ENCODE measurements around the gene SLC39A3. TPM values are rescaled to one million over a fixed set of nuclear protein-coding genes. Genes with fewer than 3 reads are reported as not detected.

SLC39A3 gene
- total RNA-seq, 2 experiments from 2014 or later, result 26.6 to 46.0 TPM

DNA sequence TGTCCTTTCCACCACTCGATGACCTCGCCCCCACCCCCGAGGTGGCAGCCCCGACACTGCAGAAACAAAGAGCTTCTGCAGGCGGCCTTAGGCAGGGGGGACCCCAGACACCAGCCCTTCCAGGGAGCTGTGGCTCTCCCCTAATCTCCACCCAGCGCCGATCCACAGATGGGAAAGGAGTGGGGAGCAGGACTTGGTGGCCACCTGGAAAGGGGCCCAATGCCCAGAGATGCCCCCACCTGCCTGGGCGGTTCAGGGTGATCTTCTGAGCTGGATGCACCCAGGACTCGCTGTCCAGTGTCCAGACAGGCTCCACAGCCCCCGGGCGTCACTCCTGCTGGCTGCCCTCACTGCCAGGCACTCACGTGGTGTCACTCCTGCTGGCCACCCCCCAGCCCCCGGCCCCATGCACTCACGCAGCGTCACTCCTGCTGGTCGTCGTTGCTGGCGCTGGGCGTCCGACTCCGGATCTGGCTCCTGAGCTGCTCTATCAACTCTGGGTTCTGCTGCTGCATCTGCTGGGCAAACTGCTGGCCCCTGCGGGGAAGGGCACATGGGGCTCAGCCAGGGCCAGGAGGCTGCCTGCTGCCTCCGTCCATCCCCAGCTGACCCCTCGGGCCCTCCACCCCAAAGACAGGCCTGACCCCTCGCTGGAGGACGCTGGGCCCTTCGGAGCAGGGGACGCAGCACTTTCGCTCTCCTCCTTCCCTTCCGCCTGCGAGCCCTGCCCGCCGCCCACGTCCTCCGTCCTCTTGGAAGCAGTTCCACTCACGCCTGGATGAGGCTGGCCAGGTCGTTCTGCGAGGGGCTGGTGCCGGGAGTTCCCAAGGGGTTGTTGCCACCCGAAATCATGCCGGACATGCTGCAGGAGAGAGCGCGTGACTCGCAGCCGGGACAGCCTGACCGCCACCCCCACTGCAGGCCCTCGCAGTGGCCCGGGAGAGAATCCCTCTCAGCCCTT is 17.4 kb upstream of the SLC39A3 start:
- Mint-ChIP-seq H3K4me3 (no peak overlapping the region), H3K36me3 (ENCODE audit: low read depth) (peaks cover 31% of the 10 kb centered on the region), H3K27me3 (no peaks in the 10 kb centered on the region), H3K27ac (no peak overlapping the region), H3K4me1 (peaks cover 13% of the 10 kb centered on the region), H3K9me3 (ENCODE audit: low read depth) (no peaks in the 10 kb centered on the region)
- ChIA-PET POLR2A (no interaction called here), CTCF (no interaction called here)
- intact Hi-C loops (cut with DNase I, micrococcal nuclease), result no loop called here
- ATAC-seq (no peak), DNase-seq (no peak)

DNA sequence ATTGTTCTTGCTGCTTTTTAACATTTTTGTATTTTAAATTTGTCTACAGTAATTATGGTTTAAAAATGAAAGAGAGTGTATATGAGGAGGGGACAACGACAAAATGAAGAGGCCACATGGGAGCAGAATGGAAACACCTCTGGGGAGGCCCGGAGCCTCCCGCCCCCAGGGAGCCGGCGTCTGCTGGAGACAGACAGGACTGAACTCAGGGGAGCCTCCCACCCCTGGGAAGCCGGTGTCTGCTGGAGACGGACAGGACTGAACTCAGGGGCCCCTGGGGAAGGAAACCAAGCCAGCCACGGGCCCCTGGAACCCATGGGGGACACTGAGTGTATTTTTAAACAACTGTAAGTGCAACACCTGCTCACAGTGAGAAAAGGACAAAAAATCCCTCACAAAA is 16.7 kb upstream of the SLC39A3 start:
- ATAC-seq (no peak), DNase-seq (no peak)
- H3K4me3 Mint-ChIP-seq, result no peak overlapping the region
- H3K9me3 Mint-ChIP-seq (ENCODE audit: low read depth), result no peaks in the 10 kb centered on the region
- CTCF ChIA-PET, result interaction anchor here (1.2 kb wide), 1 partner anchor 29 kb away, joined by 4 read pairs; the partner anchor contains the start of gene THOP1
- POLR2A ChIA-PET, result interaction anchor here (0.7 kb wide), 1 partner anchor 97 kb away, joined by 5 read pairs; no protein-coding TSS in a partner anchor
- intact Hi-C loops (cut with DNase I, micrococcal nuclease), result no loop called here
- H3K36me3 Mint-ChIP-seq (ENCODE audit: low read depth), result peaks cover 27% of the 10 kb centered on the region
- H3K4me1 Mint-ChIP-seq, result peaks cover 13% of the 10 kb centered on the region
- H3K27ac Mint-ChIP-seq, result no peak overlapping the region
- H3K27me3 Mint-ChIP-seq, result no peaks in the 10 kb centered on the region

DNA sequence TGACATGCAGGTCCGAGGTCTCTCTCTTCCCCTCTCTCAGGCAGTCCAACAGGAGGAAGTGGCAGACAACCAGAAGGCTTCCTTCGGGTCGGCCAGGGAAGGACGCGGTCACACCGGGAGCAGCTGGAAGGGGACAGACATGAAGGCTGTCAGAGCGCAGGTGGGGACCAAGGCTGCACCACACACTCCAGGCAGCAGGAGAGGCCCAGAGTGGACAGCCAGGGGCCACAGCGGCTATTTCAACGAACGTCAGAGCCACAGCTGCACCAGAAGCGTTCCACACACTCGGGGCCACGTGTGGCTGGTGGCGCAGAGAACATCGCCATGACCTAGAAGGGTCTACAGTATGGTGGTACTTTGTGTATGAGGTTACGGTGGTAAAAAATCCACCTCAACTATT is 16.0 kb upstream of the SLC39A3 start:
- ChIA-PET CTCF (interaction anchor here (1.2 kb wide), 1 partner anchor 30 kb away, joined by 4 read pairs; the partner anchor contains the start of gene THOP1), POLR2A (interaction anchor here (0.7 kb wide), 1 partner anchor 98 kb away, joined by 5 read pairs; no protein-coding TSS in a partner anchor)
- ATAC-seq (no peak), DNase-seq (no peak)
- intact Hi-C loops (cut with DNase I, micrococcal nuclease), result no loop called here
- H3K36me3 Mint-ChIP-seq (ENCODE audit: low read depth), result peaks cover 23% of the 10 kb centered on the region
- H3K27ac Mint-ChIP-seq, result no peak overlapping the region
- peaks cover 13% of the 10 kb centered on the region for H3K4me1 Mint-ChIP-seq
- no peaks in the 10 kb centered on the region for H3K9me3 Mint-ChIP-seq (ENCODE audit: low read depth)
- no peaks in the 10 kb centered on the region for H3K27me3 Mint-ChIP-seq
- no peak overlapping the region for H3K4me3 Mint-ChIP-seq

DNA sequence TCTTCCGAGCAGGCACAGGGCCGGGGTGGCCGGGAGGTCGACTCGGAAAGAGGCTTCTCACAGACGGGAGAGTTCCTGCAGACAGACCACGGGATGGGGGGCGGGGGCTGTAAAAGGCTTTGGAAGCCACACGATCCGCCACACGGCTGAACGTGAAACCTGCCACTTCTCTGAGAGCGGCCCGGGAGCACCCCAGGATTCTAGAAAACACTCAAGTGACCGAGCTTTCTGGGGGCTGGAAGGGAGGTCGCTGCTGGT is 15.6 kb upstream of the SLC39A3 start:
- H3K9me3 Mint-ChIP-seq (ENCODE audit: low read depth), result no peaks in the 10 kb centered on the region
- ChIA-PET CTCF (interaction anchor here (1.2 kb wide), 1 partner anchor 30 kb away, joined by 4 read pairs; the partner anchor contains the start of gene THOP1), POLR2A (no interaction called here)
- ATAC-seq (no peak), DNase-seq (no peak)
- H3K27ac Mint-ChIP-seq, result no peak overlapping the region
- H3K4me3 Mint-ChIP-seq, result no peak overlapping the region
- peaks cover 21% of the 10 kb centered on the region for H3K36me3 Mint-ChIP-seq (ENCODE audit: low read depth)
- peaks cover 13% of the 10 kb centered on the region for H3K4me1 Mint-ChIP-seq
- H3K27me3 Mint-ChIP-seq, result no peaks in the 10 kb centered on the region
- intact Hi-C loops (cut with DNase I, micrococcal nuclease), result no loop called here

DNA sequence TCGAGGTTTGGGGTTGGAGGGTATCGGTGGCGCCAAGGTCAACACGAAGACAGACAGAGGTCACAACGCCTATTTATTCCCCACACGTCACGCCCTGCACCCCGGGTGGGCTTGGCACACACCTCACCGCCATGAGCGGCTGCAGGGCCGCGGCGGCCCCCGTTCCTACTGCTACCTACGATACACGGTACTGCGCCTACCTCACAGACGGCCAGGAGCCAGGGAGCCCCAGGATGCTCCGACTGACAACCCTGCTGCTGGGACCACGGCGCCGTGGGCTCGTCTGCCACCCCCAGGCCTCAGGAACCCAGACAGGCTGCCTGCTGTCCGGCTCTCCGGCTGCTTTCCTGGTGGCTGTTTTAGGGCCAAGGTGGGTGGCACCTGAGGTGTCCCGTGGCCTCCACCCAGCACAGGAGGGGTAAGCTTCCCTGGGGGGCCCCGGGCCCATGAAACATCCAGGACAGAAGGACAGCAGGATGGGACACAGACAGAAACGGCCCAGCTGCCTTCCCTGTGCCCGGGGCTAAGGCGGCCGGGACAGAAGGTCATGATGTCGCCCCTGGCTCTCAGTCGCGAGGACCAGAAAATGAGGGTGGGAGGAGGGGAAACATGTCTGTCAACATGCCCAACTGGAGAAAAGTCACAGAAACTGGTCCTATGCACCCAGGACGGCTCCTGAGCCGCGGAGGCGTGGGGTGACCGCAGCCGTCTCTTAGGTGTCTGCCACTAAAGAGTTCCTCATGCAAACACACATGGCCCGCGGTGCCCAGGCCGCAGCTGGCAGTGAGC is 15.0 kb upstream of the SLC39A3 start:
- no peak overlapping the region for H3K27ac Mint-ChIP-seq
- ChIA-PET CTCF (no interaction called here), POLR2A (no interaction called here)
- H3K27me3 Mint-ChIP-seq, result no peaks in the 10 kb centered on the region
- peaks cover 21% of the 10 kb centered on the region for H3K36me3 Mint-ChIP-seq (ENCODE audit: low read depth)
- H3K4me1 Mint-ChIP-seq, result peaks cover 13% of the 10 kb centered on the region
- no peak overlapping the region for H3K4me3 Mint-ChIP-seq
- ATAC-seq (no peak), DNase-seq (no peak)
- intact Hi-C loops (cut with DNase I, micrococcal nuclease), result no loop called here
- no peaks in the 10 kb centered on the region for H3K9me3 Mint-ChIP-seq (ENCODE audit: low read depth)

DNA sequence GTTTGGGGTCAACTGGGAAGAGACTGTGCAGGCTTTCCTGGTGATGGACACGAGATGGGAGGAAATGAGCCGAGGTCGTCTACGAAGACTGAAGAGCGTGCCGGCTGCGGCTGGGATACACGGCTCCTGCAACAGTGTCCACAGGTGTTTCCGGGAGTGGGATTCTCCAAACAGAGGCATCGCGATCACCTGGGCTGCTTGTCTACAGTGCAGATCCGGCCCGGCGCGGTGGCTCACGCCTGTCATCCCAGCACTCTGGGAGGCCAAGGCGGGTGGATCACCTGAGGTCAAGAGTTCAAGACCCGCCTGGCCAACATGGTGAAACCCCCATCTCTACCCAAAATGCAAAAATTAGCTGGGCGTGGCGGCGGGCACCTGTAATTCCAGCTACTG is 11.6 kb upstream of the SLC39A3 start:
- peaks cover 9% of the 10 kb centered on the region for H3K4me1 Mint-ChIP-seq

DNA sequence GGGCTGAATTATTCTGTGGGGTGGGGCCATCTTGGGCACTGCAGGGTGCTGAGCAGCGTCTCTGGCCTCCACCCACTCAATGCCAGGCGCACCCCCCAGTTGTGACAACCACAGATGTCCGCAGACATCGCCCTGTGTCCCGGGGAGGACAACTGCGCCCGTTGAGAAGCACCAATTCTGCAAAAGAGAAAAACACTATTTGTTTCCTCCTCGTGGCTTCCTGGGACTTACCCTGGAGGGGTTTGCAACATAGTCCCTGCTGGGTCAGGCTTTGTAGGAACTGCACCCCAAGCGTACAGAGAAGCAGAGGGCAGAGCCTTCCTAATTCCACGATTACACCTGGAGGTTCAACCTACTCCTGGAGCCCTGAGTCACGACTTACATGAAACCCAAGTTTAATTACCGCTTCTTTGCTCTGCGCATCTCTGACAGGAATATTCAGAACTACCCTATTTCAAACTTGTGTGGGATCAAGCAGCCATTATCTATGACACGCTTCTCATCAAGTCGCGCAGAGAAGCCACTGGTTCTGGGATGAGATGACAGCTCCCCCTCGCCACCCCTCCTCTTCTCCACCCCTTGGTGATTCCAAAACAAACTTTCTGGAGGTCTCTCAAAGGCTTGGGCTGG is 11.1 kb upstream of the SLC39A3 start:
- no peaks in the 10 kb centered on the region for H3K9me3 Mint-ChIP-seq (ENCODE audit: low read depth)
- no peak for ATAC-seq
- H3K4me3 Mint-ChIP-seq, result no peak overlapping the region
- ChIA-PET CTCF (interaction anchor here (0.9 to 3.6 kb wide), 5 partner anchors 9 to 107 kb away, joined by 3 to 39 read pairs (median 4); no protein-coding TSS in a partner anchor), POLR2A (no interaction called here)
- no peaks in the 10 kb centered on the region for H3K27me3 Mint-ChIP-seq
- H3K4me1 Mint-ChIP-seq, result peaks cover 9% of the 10 kb centered on the region
- H3K36me3 Mint-ChIP-seq (ENCODE audit: low read depth), result peaks cover 13% of the 10 kb centered on the region
- no peak overlapping the region for H3K27ac Mint-ChIP-seq
- no peak for DNase-seq
- intact Hi-C loops (cut with DNase I, micrococcal nuclease), result no loop called here

More for the DNA sequence above, 11.6 kb upstream of the SLC39A3 start:
- Mint-ChIP-seq H3K4me3 (no peak overlapping the region), H3K27me3 (no peaks in the 10 kb centered on the region), H3K36me3 (ENCODE audit: low read depth) (peaks cover 13% of the 10 kb centered on the region), H3K27ac (no peak overlapping the region), H3K9me3 (ENCODE audit: low read depth) (no peaks in the 10 kb centered on the region)
- ChIA-PET POLR2A (no interaction called here), CTCF (interaction anchor here (1.1 to 2.7 kb wide), 2 partner anchors 103 to 111 kb away, joined by 4 to 12 read pairs; no protein-coding TSS in a partner anchor)
- DNase-seq, result no peak
- no peak for ATAC-seq
- intact Hi-C loops (cut with DNase I, micrococcal nuclease), result no loop called here

DNA sequence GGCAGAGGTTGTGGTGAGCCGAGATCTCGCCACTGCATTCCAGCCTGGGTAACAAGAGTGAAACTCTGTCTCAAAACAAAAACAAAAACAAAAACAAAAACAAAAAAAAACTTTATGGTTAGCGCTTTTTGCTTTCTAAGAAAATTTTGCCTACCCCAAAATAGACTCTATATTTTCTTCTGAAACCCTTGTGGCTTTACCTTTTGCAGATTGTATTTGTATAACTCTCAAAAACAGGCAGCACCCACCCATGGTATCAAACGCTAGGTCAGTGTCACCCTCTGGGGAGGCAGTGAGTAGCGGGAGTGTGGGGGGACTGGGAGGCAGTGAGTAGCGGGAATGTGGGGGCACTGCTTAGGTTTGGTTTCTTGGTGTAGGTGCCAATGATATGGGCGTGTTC is 7.5 kb upstream of the SLC39A3 start:
- Mint-ChIP-seq H3K9me3 (ENCODE audit: low read depth) (no peaks in the 10 kb centered on the region), H3K4me1 (no peaks in the 10 kb centered on the region), H3K36me3 (ENCODE audit: low read depth) (no peaks in the 10 kb centered on the region), H3K4me3 (no peak overlapping the region), H3K27me3 (peaks cover 8% of the 10 kb centered on the region), H3K27ac (no peak overlapping the region)
- DNase-seq (no peak), ATAC-seq (no peak)
- POLR2A ChIA-PET, result no interaction called here
- intact Hi-C loops (cut with DNase I, micrococcal nuclease), result loop anchor here in 1 of 2 experiments (5.0 kb wide), 1 partner anchor 85 kb away; no protein-coding TSS in a partner anchor
- CTCF ChIA-PET, result interaction anchor here (3.6 kb wide), 1 partner anchor 99 kb away, joined by 39 read pairs; no protein-coding TSS in a partner anchor

DNA sequence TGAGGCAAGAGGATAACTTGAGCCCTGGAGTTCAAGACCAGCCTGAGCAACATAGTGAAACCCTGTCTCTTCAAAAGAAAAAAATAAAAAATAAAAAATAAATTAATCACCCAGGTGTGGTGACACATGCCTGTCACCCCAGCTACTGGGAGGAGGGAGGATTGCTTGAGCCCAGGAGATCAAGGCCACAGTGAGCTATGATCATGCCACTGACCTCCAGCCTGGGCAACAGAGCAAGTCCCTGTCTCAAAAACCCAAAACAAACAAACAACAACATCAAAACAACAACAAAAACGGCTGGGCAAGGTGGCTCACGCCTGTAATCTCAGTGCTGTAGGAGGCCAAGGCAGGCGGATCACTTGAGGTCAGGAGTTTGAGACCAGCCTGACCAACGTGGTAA is 4.3 kb upstream of the SLC39A3 start:
- POLR2A ChIA-PET, result no interaction called here
- intact Hi-C loops (cut with DNase I, micrococcal nuclease), result no loop called here
- Mint-ChIP-seq H3K36me3 (ENCODE audit: low read depth) (no peaks in the 10 kb centered on the region), H3K4me1 (peaks cover 6% of the 10 kb centered on the region), H3K4me3 (no peak overlapping the region), H3K27me3 (peaks cover 10% of the 10 kb centered on the region), H3K27ac (no peak overlapping the region), H3K9me3 (ENCODE audit: low read depth) (no peaks in the 10 kb centered on the region)
- CTCF ChIA-PET, result interaction anchor here (0.6 kb wide), 1 partner anchor 123 kb away, joined by 3 read pairs; no protein-coding TSS in a partner anchor
- DNase-seq, result no peak
- no peak for ATAC-seq

DNA sequence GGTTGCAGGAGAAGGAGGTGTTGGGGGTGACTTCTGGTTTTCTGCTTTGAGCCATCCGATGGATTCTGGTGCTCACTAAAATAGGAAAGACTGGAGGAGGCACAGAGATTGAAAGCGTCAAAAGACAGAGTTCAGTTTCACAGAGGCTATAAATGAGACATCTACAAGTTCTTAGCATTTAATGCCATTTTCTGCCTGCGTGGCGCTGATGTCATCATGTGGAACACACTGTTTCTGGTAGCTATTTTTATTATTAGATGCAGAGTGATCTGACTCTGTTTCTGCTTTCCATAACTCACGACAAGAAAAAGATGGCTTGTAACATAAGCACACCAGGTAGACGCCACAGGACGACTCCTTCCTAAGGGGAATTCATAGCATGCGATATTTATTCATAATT is 3.3 kb upstream of the SLC39A3 start:
- ChIA-PET CTCF (interaction anchor here (0.6 to 0.7 kb wide), 2 partner anchors 95 to 1174 kb away, joined by 3 read pairs; no protein-coding TSS in a partner anchor), POLR2A (no interaction called here)
- H3K36me3 Mint-ChIP-seq (ENCODE audit: low read depth), result peaks cover 3% of the 10 kb centered on the region
- intact Hi-C loops (cut with DNase I, micrococcal nuclease), result no loop called here
- H3K4me1 Mint-ChIP-seq, result peaks cover 14% of the 10 kb centered on the region
- DNase-seq (no peak), ATAC-seq (no peak)
- no peaks in the 10 kb centered on the region for H3K9me3 Mint-ChIP-seq (ENCODE audit: low read depth)
- H3K27me3 Mint-ChIP-seq, result peaks cover 10% of the 10 kb centered on the region
- H3K27ac Mint-ChIP-seq, result no peak overlapping the region
- H3K4me3 Mint-ChIP-seq, result no peak overlapping the region

DNA sequence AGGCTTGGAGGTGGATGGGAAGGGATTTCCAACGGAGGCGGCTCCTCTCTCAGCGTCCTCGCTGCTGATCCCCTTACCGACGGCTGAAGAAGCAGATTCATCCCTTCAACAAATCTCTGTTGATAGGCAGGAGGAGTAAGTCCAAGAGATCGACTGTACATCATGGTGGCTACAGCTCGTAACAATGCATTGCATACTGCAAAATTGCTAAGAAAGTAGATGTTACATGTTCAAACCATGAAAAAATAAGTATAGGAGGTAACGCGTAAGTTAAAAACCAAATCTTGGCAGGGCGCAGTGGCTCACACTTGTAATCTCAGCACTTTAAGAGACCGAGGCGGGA is 468 bp upstream of the SLC39A3 start:
- no peaks in the 10 kb centered on the region for H3K9me3 Mint-ChIP-seq (ENCODE audit: low read depth)
- H3K27me3 Mint-ChIP-seq, result peaks cover 8% of the 10 kb centered on the region
- ChIA-PET CTCF (interaction anchor here (0.9 to 2.2 kb wide), 3 partner anchors 9 to 210 kb away, joined by 5 to 18 read pairs (median 9); no protein-coding TSS in a partner anchor), POLR2A (no interaction called here)
- no peak for ATAC-seq
- H3K27ac Mint-ChIP-seq, result no peak overlapping the region
- peak overlapping the region; percentile 95 for H3K4me3 Mint-ChIP-seq
- H3K4me1 Mint-ChIP-seq, result peaks cover 14% of the 10 kb centered on the region
- H3K36me3 Mint-ChIP-seq (ENCODE audit: low read depth), result peaks cover 20% of the 10 kb centered on the region
- DNase-seq, result no peak
- intact Hi-C loops (cut with DNase I, micrococcal nuclease), result loop anchor here in 1 of 2 experiments (1.0 kb wide), 9 partner anchors 38 to 644 kb away; partner anchors contain the start of genes GNG7, IZUMO4, MOB3A and NCLN
